ENCODE data around the gene P2RX1.

Gene P2RX1

GRCh38 chr17:3888343-3889171, 27.7 kb downstream of the P2RX1 start:
- H3K9ac ChIP-seq (ENCODE audit: low read length), result no peak overlapping the region
- H4K20me1 ChIP-seq (ENCODE audit: low read depth, low read length), result no peaks in the 10 kb centered on the region
- no peaks in the 10 kb centered on the region for H3K79me2 ChIP-seq (ENCODE audit: insufficient read depth, low read length)
- no peaks in the 10 kb centered on the region for H3K9me3 ChIP-seq (ENCODE audit: insufficient read depth, low read length)
- no peak overlapping the region for H3K27ac ChIP-seq (ENCODE audit: low read depth, low read length)
- H3K9me2 ChIP-seq (replicated peaks; ENCODE audit: insufficient read depth, low read length), result no peaks in the 10 kb centered on the region
- H3F3A ChIP-seq (ENCODE audit: insufficient read depth), result peaks cover 5% of the 10 kb centered on the region
- H2AFZ ChIP-seq (ENCODE audit: low read depth, low read length, severe bottlenecking), result no peak overlapping the region
- no peaks in the 10 kb centered on the region for H3K36me3 ChIP-seq (ENCODE audit: low read length)
- H3K4me2 ChIP-seq (ENCODE audit: low read depth, low read length, poor library complexity, severe bottlenecking), result no peak overlapping the region
- H3K4me3 ChIP-seq (ENCODE audit: insufficient read depth, low read length, poor library complexity, severe bottlenecking), result no peak overlapping the region
- no peak for TF ChIP-seq EZH2phosphoT487 (conservative IDR thresholded peaks at IDR 0.05; ENCODE audit: low read length)
- TF ChIP-seq, protein P1, sequence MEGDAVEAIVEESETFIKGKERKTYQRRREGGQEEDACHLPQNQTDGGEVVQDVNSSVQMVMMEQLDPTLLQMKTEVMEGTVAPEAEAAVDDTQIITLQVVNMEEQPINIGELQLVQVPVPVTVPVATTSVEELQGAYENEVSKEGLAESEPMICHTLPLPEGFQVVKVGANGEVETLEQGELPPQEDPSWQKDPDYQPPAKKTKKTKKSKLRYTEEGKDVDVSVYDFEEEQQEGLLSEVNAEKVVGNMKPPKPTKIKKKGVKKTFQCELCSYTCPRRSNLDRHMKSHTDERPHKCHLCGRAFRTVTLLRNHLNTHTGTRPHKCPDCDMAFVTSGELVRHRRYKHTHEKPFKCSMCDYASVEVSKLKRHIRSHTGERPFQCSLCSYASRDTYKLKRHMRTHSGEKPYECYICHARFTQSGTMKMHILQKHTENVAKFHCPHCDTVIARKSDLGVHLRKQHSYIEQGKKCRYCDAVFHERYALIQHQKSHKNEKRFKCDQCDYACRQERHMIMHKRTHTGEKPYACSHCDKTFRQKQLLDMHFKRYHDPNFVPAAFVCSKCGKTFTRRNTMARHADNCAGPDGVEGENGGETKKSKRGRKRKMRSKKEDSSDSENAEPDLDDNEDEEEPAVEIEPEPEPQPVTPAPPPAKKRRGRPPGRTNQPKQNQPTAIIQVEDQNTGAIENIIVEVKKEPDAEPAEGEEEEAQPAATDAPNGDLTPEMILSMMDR (IDR thresholded peaks at IDR 0.05; ENCODE audit: insufficient read depth, low read length, poor library complexity, severe bottlenecking), result no peak
- H3K27me3 ChIP-seq (ENCODE audit: low read length), result no peaks in the 10 kb centered on the region

GRCh38 chr17:3887804-3888203, 28.5 kb downstream of the P2RX1 start:
- H3K9me3 ChIP-seq (ENCODE audit: insufficient read depth, low read length), result no peaks in the 10 kb centered on the region
- no peaks in the 10 kb centered on the region for H3K27me3 ChIP-seq (ENCODE audit: low read length)
- H3K27ac ChIP-seq (ENCODE audit: low read depth, low read length), result no peak overlapping the region
- no peak overlapping the region for H2AFZ ChIP-seq (ENCODE audit: low read depth, low read length, severe bottlenecking)
- H3K9me2 ChIP-seq (replicated peaks; ENCODE audit: insufficient read depth, low read length), result no peaks in the 10 kb centered on the region
- no peaks in the 10 kb centered on the region for H3K79me2 ChIP-seq (ENCODE audit: insufficient read depth, low read length)
- no peaks in the 10 kb centered on the region for H3K36me3 ChIP-seq (ENCODE audit: low read length)
- no peak overlapping the region for H3K4me2 ChIP-seq (ENCODE audit: low read depth, low read length, poor library complexity, severe bottlenecking)
- H3K4me3 ChIP-seq (ENCODE audit: insufficient read depth, low read length, poor library complexity, severe bottlenecking), result no peak overlapping the region
- no peak overlapping the region for H3K9ac ChIP-seq (ENCODE audit: low read length)
- H3F3A ChIP-seq (ENCODE audit: insufficient read depth), result peaks cover 5% of the 10 kb centered on the region
- no peaks in the 10 kb centered on the region for H4K20me1 ChIP-seq (ENCODE audit: low read depth, low read length)
- TF ChIP-seq, protein P1 (IDR thresholded peaks at IDR 0.05; ENCODE audit: insufficient read depth, low read length, poor library complexity, severe bottlenecking), result no peak
- TF ChIP-seq EZH2phosphoT487 (conservative IDR thresholded peaks at IDR 0.05; ENCODE audit: low read length), result no peak

DNA sequence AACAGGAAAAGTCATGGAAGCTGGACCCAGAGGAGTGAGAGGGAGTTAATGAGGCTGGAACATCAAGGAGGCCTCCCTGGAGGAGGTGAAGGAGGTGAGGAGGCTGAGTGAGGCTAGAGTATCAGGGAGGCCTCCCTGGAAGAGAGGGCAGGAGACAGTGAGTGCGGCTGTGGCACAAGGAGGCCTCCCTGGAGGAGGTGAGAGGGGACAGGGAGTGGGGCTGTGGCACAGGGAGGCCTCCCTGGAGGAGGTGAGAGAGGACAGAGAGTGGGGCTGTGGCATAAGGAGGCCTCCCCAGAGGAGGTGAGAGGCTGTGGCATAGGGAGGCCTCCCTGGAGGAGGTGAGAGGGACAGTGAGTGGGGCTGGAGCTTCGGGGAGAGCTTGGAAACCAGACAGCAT, 28.9 kb downstream of the P2RX1 start:
- Histone ChIP-seq H3K4me2 (ENCODE audit: low read depth, low read length, poor library complexity, severe bottlenecking) (no peak overlapping the region), H2AFZ (ENCODE audit: low read depth, low read length, severe bottlenecking) (no peak overlapping the region), H3K27me3 (ENCODE audit: low read length) (no peaks in the 10 kb centered on the region), H3K9me3 (ENCODE audit: insufficient read depth, low read length) (no peaks in the 10 kb centered on the region), H3K27ac (ENCODE audit: low read depth, low read length) (no peak overlapping the region), H3K9me2 (replicated peaks; ENCODE audit: insufficient read depth, low read length) (no peaks in the 10 kb centered on the region), H3K4me3 (ENCODE audit: insufficient read depth, low read length, poor library complexity, severe bottlenecking) (no peak overlapping the region), H3K9ac (ENCODE audit: low read length) (no peak overlapping the region), H3K79me2 (ENCODE audit: insufficient read depth, low read length) (no peaks in the 10 kb centered on the region), H3K36me3 (ENCODE audit: low read length) (no peaks in the 10 kb centered on the region), H3F3A (ENCODE audit: insufficient read depth) (peaks cover 5% of the 10 kb centered on the region), H4K20me1 (ENCODE audit: low read depth, low read length) (no peaks in the 10 kb centered on the region)
- no peak for TF ChIP-seq EZH2phosphoT487 (conservative IDR thresholded peaks at IDR 0.05; ENCODE audit: low read length)
- TF ChIP-seq, protein P1 (IDR thresholded peaks at IDR 0.05; ENCODE audit: insufficient read depth, low read length, poor library complexity, severe bottlenecking), result no peak
